Measurements from ENCODE around the gene RANBP6.
"Not testable (repeated sequence)": the region's sequence is repeated elsewhere in the genome, so short reads cannot be mapped to it uniquely, and the experiment has no call there.

- TF ChIP-seq CTCF, POLR2A (IDR thresholded peaks at IDR 0.05): not testable (repeated sequence)
Measured at GRCh38 chr9:6016975-6017374, 1.6 kb upstream of the RANBP6 start.

Measured in esophagus squamous epithelium (tissue), 4 donors.